Body of pancreas (tissue), 4 donors: ENCODE data around the gene REXO4.

Source experiments
- CTCF ChIP-seq, 7 experiments: fragments of 450-650 bp in 4 of 7; fragments of 200-600 bp in 3 of 7; sonication (generic) in 3 of 7; IDR thresholded peaks; one replicate each; pipeline ENCODE4 v1.5.1; 2016 to 2019; ENCODE audit warnings: antibody characterized with exemption in 7 of 7
- POLR2A ChIP-seq, 3 donors: fragments of 450-650 bp; IDR thresholded peaks; one replicate each; pipeline ENCODE4 v1.6.1; 2016; ENCODE audit warnings: antibody characterized with exemption in 3 of 3, mild to moderate bottlenecking in 2 of 3

- no peak for TF ChIP-seq CTCF (IDR thresholded peaks at IDR 0.05)
- TF ChIP-seq POLR2A (IDR thresholded peaks at IDR 0.05), result no peak
These were observed 7.3 kb upstream of the REXO4 start for GRCh38 chr9:133425049-133425632.
